ENCODE measurements around the gene ALDOC.
"Not testable (repeated sequence)": the region's sequence is repeated elsewhere in the genome, so short reads cannot be mapped to it uniquely, and the experiment has no call there.

DNA sequence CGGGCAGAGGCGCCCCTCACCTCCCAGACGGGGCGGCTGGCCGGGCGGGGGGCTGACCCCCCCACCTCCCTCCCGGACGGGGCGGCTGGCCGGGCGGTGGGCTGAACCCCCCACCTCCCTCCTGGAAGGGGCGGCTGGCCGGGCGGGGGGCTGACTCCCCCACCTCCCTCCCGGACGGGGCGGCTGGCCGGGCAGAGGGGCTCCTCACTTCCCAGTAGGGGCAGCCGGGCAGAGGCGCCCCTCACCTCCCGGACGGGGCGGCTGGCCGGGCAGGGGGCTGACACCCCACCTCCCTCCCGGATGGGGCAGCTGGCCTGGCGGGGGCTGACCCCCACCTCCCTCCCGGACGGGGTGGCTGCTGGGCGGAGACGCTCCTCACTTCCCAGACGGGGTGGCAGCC, 27.3 kb upstream of the ALDOC start:
- not testable (repeated sequence) for TF ChIP-seq YY1 (IDR thresholded peaks at IDR 0.05; ENCODE audit: low read depth); SMC3 (IDR thresholded peaks at IDR 0.05; ENCODE audit: low read depth, low read length); RAD21 (IDR thresholded peaks at IDR 0.05; ENCODE audit: low read length); ELF1 (IDR thresholded peaks at IDR 0.05); TAF1 (IDR thresholded peaks at IDR 0.05; ENCODE audit: borderline replicate concordance, low read depth, low read length)
- TF ChIP-seq, protein P1, sequence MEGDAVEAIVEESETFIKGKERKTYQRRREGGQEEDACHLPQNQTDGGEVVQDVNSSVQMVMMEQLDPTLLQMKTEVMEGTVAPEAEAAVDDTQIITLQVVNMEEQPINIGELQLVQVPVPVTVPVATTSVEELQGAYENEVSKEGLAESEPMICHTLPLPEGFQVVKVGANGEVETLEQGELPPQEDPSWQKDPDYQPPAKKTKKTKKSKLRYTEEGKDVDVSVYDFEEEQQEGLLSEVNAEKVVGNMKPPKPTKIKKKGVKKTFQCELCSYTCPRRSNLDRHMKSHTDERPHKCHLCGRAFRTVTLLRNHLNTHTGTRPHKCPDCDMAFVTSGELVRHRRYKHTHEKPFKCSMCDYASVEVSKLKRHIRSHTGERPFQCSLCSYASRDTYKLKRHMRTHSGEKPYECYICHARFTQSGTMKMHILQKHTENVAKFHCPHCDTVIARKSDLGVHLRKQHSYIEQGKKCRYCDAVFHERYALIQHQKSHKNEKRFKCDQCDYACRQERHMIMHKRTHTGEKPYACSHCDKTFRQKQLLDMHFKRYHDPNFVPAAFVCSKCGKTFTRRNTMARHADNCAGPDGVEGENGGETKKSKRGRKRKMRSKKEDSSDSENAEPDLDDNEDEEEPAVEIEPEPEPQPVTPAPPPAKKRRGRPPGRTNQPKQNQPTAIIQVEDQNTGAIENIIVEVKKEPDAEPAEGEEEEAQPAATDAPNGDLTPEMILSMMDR (IDR thresholded peaks at IDR 0.05) = not testable (repeated sequence)
- TF ChIP-seq, protein P2, sequence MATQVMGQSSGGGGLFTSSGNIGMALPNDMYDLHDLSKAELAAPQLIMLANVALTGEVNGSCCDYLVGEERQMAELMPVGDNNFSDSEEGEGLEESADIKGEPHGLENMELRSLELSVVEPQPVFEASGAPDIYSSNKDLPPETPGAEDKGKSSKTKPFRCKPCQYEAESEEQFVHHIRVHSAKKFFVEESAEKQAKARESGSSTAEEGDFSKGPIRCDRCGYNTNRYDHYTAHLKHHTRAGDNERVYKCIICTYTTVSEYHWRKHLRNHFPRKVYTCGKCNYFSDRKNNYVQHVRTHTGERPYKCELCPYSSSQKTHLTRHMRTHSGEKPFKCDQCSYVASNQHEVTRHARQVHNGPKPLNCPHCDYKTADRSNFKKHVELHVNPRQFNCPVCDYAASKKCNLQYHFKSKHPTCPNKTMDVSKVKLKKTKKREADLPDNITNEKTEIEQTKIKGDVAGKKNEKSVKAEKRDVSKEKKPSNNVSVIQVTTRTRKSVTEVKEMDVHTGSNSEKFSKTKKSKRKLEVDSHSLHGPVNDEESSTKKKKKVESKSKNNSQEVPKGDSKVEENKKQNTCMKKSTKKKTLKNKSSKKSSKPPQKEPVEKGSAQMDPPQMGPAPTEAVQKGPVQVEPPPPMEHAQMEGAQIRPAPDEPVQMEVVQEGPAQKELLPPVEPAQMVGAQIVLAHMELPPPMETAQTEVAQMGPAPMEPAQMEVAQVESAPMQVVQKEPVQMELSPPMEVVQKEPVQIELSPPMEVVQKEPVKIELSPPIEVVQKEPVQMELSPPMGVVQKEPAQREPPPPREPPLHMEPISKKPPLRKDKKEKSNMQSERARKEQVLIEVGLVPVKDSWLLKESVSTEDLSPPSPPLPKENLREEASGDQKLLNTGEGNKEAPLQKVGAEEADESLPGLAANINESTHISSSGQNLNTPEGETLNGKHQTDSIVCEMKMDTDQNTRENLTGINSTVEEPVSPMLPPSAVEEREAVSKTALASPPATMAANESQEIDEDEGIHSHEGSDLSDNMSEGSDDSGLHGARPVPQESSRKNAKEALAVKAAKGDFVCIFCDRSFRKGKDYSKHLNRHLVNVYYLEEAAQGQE (IDR thresholded peaks at IDR 0.05; ENCODE audit: low read depth, low read length) = not testable (repeated sequence)
- TF ChIP-seq, protein P3, sequence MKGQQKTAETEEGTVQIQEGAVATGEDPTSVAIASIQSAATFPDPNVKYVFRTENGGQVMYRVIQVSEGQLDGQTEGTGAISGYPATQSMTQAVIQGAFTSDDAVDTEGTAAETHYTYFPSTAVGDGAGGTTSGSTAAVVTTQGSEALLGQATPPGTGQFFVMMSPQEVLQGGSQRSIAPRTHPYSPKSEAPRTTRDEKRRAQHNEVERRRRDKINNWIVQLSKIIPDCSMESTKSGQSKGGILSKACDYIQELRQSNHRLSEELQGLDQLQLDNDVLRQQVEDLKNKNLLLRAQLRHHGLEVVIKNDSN (IDR thresholded peaks at IDR 0.05; ENCODE audit: borderline replicate concordance, low read depth) = not testable (repeated sequence)
- TF ChIP-seq, protein P4, sequence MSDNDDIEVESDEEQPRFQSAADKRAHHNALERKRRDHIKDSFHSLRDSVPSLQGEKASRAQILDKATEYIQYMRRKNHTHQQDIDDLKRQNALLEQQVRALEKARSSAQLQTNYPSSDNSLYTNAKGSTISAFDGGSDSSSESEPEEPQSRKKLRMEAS (IDR thresholded peaks at IDR 0.05; ENCODE audit: low read depth) = not testable (repeated sequence)

Measured in SK-N-SH (cell line).